Measurements from ENCODE around the gene TRMT1.

Gene TRMT1

DNA sequence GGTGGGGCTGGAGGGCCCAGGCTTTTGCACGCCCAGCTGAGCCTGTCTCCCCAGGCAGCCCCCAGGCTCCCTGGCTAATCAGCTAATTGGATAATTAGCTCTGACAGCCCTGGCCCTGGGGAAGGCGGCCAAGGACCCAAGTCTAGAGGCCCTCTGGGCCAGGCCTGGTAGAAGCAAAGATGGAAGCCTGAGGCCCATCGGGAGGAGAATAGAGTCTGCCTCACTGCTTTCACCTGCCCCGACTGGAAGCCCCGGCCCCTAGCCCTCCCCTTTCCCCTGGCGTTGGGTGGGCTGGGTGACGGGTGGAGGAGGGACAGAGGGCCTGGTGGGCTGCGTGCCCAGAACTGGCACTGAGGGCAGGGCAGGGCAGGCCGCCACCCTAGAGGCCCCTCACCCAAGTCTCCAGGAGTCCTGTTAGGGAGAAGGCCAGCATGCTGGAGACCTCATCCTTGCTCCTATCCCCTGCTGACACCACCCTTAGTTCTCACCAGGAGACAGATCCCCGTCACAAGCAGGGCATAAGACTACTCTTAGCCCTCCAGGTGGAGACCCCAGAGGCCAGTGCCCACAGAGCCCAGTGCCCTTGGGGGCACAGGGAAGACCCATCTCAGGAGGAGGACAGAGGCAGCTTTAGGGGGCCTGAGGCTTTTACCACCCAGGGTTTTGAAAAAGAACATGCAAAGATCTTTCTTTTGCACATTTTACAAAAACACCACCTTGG lies 25.9 kb downstream of the TRMT1 start:
- DNase-seq (ENCODE audit: low read depth): no peak

GRCh38 chr19:13089857-13090507 lies 26.6 kb downstream of the TRMT1 start:
- DNase-seq (ENCODE audit: low read depth): no peak

DNA sequence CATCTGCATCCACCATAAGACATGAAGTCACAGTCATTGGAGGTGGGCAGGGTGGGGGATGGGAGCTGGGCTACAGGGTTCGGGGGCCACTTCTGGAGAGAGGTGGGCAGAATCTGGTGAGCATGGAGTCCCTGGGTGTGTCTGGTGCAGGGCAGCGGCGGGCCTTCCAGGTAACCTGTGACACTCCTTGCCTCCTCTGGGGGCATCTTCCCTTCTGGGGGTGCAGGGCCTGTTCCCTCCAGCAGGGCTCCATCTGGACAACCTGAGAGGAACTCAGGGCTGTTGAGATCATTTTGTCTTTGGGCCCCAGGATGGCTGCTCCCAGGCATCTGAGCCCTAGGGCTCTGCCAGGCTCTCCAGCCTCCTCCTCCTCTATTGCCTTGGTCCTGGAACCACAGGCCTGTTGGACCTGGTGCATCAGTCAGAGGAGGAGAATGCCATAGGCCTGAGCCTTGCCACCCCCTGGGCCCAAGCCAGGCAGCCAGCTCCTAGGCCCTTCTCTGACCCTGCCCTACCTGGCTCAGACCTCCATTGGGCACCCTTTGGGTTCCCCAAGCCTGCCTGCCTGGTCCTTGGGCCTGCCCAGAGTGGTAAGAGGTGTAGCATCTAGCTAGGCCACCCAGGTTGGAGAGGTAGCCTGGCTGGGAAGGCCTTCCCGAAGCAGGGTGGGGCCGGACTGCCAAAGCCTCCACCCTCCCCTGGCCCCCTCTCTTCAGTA lies 27.2 kb downstream of the TRMT1 start:
- no peak for DNase-seq (ENCODE audit: low read depth)

- no peak for DNase-seq (ENCODE audit: low read depth)
Measured at GRCh38 chr19:13087795-13088537, 28.6 kb downstream of the TRMT1 start.

DNA sequence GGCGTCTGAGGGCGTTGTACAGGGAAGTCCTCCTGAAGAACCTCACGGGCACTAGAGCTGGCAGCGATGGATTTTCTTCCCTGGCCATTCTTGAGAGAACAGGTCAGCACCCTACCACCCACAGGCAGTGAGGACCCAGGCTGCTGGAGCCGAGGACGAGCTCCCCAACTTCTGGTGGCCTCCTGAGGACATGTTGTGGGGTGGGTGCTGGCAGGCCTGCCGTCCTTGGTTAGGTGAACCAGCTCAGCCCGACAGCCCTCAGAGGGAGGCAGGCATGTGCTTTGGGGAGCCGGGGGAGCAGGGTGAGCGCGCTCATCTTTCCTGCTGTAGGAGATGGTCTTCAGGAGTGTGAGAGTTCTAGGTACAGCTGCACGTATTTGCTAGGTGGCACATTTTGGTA lies 29.2 kb downstream of the TRMT1 start:
- no peak for DNase-seq (ENCODE audit: low read depth)

GRCh38 chr19:13086341-13086740 lies 30.2 kb downstream of the TRMT1 start:
- DNase-seq (ENCODE audit: low read depth): no peak

GRCh38 chr19:13085666-13086065 lies 30.9 kb downstream of the TRMT1 start:
- no peak for DNase-seq (ENCODE audit: low read depth)

GRCh38 chr19:13083627-13084026 lies 32.9 kb downstream of the TRMT1 start:
- no peak for DNase-seq (ENCODE audit: low read depth)

- DNase-seq (ENCODE audit: low read depth): no peak
Measured at GRCh38 chr19:13083008-13083404, 33.5 kb downstream of the TRMT1 start.

GRCh38 chr19:13082192-13083007 lies 34.1 kb downstream of the TRMT1 start:
- DNase-seq (ENCODE audit: low read depth): no peak

DNA sequence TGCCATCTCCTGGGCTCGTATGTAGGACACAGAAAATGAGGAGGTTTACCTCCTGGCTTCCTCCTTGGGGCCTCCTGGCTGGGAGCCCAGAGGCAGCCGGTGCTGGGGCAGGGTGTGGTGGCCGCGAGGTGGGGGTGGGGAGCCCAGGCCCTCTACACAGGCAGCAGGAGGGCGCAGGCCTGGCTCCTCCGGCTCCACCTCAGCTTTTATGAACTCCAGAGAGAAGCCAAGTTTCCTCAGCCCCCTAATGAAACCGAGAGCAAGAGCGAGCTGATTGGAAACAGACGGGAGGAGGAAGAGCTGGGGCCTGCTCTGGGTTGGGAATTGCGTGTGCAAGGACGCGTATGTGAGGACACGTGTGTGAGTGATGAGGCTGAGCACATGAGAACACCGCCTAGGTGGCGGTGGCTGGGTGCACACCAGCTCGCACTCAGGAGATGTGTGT lies 37.0 kb downstream of the TRMT1 start:
- no peak for DNase-seq (ENCODE audit: low read depth)

- DNase-seq (ENCODE audit: low read depth): no peak
Measured at GRCh38 chr19:13078897-13079541, 37.5 kb downstream of the TRMT1 start.

- no peak for DNase-seq (ENCODE audit: low read depth)
Measured at GRCh38 chr19:13078381-13078780, 38.2 kb downstream of the TRMT1 start.

DNA sequence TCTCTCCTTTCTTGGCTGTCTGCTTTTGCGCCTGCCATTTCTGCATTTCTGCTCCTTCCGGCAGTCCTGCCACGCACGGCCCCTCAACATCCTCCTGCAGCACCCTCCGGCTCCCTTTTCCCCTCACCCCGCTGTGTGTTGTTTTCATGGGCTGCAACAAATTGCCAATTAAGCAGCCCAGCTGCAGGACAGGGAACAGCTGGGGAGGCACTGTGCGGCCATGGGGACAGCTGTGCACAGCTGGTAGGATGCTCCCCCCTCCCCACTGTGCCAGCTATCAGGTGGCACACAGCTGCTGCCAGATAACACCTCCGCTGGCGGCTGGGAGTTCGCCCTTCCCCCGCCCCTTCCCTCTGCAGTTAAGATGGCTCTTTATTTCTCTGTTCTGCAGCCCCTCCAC lies 39.3 kb downstream of the TRMT1 start:
- DNase-seq (ENCODE audit: low read depth): no peak

DNA sequence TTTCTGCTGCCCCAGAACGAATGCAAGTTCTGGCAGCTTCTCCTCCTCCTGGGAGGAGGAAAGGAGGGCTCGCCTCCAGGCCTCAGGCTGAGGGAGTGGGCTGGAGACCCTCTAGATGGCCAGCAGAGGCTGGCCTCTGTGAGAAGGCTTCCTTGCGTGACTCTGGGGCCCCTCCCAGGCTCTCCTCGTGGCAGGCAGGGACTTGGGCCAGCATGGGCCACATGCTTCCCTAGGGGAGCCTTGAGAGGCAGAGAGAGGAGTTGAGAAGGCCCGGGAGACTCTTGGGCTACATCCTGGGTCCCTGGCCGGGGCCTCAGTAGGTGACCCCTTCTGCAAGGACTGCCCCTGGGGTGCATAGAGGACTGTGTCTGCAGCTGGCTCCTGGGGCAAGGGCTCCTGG lies 39.8 kb downstream of the TRMT1 start:
- no peak for DNase-seq (ENCODE audit: low read depth)

DNA sequence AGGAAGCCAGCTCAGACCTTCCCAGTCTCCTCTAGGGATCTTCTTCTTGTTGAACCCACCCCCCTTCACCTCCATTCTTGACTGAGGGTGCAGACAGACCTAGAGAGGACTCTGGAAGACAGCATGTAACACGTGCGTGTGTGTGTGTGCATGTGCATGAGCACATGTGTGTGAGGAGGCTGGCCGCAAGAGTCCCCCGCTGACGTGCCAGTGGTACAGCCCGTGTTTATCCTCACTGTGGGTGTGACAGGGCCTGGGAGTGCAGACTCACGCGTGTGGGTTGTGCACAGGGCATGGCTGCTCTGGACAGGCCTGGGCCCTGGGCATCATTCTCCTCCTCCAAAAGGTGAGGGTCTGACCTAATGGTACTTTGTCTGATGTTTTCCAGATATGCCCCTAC lies 40.2 kb downstream of the TRMT1 start:
- DNase-seq (ENCODE audit: low read depth): no peak

GRCh38 chr19:13074378-13074777 lies 42.2 kb downstream of the TRMT1 start:
- DNase-seq (ENCODE audit: low read depth): no peak

- DNase-seq (ENCODE audit: low read depth): no peak
Measured at GRCh38 chr19:13073263-13073662, 43.3 kb downstream of the TRMT1 start.

DNA sequence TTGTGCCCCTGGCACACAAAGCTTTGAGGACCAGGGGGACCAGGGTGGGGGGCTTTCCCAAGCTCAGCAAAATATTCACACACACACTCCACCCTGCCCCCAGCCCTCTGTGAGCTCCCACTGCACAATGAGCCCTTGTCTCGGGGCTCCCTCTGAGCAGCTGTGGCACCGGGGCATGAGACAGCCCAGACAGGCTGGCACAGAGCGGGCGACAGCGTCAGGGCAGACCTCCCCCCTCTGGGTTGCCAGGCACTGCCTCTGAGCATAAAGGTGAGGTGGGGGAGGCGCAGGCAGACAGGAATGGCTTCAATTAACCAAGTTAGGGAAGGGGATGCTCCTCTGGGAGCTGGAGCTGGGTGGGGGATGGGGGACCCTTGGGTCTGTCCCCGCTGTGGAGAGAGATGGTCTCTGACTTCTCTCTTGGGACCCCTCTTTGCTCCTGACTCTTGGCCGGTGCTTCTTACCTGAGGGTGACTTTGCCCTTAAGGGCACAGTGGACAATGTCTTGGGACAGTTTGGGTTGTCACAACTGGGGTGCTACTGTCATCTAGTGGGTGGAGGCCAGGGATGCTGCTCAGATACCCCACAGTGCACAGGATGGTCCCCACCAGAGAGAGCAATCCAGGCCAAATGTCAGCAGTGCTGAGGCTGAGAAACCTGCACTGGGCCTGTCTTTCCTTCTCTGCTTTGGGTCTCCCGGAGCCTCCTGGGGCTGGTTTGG lies 44.2 kb downstream of the TRMT1 start:
- DNase-seq (ENCODE audit: low read depth): no peak

DNA sequence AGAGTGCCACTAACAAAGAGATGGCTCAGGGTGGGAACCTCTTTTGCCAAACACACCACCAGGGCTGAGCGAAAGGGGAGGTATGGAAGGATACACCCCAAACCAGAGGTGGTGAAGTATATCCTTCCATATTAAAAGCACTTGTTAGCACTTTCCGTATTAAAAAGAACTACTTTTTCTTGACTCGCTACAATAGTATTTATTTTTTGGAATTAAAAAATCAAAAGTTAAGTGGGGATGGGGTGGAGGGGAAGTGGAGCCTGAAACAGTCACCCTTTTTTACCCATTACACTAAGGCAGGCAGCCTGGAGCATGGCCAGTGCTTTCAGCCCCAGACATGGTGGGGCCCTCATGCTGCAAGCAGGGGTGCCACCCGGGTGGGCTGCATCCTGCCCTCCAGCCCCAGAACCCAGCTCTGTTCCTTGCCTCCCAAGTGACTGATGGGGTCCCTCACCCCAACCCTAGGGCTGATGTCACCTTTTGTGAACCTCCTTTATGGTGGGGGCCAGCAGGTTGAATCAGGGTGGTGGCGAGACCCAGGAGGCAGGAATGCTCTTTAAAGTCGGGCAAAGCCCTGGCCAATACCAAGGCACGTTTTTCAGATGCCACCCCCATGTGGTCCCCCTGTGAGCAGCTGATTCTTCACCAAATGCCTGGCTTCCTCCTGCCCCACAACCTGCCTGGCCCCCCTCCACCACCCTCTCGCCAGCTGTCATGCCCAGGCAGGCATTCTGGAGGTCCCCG lies 44.9 kb downstream of the TRMT1 start:
- DNase-seq (ENCODE audit: low read depth): no peak

Data from stimulated activated CD8-positive, alpha-beta memory T cell treated with anti-CD3 and anti-CD28 coated beads, Interleukin-15, amount 100 ng/mL, for 24 hours (primary cell).